Measurements from ENCODE around the gene GPR171. TPM values are rescaled to one million over a fixed set of nuclear protein-coding genes. Genes with fewer than 3 reads are reported as not detected.
"Not testable (repeated sequence)": the region's sequence is repeated elsewhere in the genome, so short reads cannot be mapped to it uniquely, and the experiment has no call there.

Gene GPR171
- total RNA-seq, 1 experiment from 2014 or later: not detected

DNA sequence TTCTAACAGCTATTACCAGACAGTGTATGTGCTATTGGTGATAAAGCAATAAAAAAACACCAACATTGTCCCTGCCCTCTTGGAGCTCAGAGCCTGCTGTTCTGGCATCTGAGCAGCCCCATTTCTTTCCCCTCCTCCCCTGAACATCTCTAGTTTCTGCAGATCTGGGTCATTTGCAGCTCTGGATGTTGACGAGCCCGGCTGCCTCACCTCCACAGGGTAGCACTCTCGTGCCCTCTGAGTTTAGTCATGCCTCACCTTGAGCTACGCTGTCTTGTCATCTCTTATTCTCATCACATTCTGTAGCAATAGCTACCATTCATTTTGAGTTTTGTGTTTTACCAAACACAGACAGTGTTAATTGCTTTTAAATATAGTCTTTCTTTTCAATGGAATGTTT, 30.0 kb upstream of the GPR171 start:
- H3K4me3 ChIP-seq (ENCODE audit: low read length): no peak overlapping the region
- H3F3A ChIP-seq (ENCODE audit: low read length, unreplicated experiment): no peaks in the 10 kb centered on the region
- ATAC-seq: no peak
- H3K9me2 ChIP-seq (replicated peaks; ENCODE audit: low read length): no peaks in the 10 kb centered on the region
- no peak overlapping the region for H3K9ac ChIP-seq (ENCODE audit: low read length)
- H3K4me2 ChIP-seq (ENCODE audit: low read length): no peak overlapping the region
- DNase-seq: no peak
- CTCF ChIA-PET: no interaction called here
- H3K79me2 ChIP-seq (ENCODE audit: low read length): no peaks in the 10 kb centered on the region
- intact Hi-C loops (cut with micrococcal nuclease): no loop called here
- no peaks in the 10 kb centered on the region for H3K9me3 ChIP-seq (ENCODE audit: low read length)
- no peaks in the 10 kb centered on the region for H3K36me3 ChIP-seq (ENCODE audit: low read depth, low read length)
- no peak for TF ChIP-seq EZH2phosphoT487 (IDR thresholded peaks at IDR 0.05; ENCODE audit: borderline replicate concordance, low read length)
- no peak for TF ChIP-seq EZH2 (IDR thresholded peaks at IDR 0.05; ENCODE audit: low read length, unreplicated experiment)
- TF ChIP-seq CTCF (conservative IDR thresholded peaks at IDR 0.05; ENCODE audit: low read depth, low read length): no peak
- no peaks in the 10 kb centered on the region for H3K27me3 ChIP-seq (ENCODE audit: low read length)
- peaks cover 10% of the 10 kb centered on the region for H3K4me1 ChIP-seq (ENCODE audit: insufficient read depth, low read length)
- no TSS peak for BruUV-seq (replicated peaks)
- H4K20me1 ChIP-seq (ENCODE audit: low read length): no peaks in the 10 kb centered on the region
- POLR2A ChIA-PET (ENCODE audit: unreplicated experiment): no interaction called here
- no peak overlapping the region for H3K27ac ChIP-seq (ENCODE audit: low read length)
- H2AFZ ChIP-seq (ENCODE audit: low read length): no peak overlapping the region

- H3K4me2 ChIP-seq (ENCODE audit: low read length); H3K27me3 ChIP-seq (ENCODE audit: low read length); H4K20me1 ChIP-seq (ENCODE audit: low read length); H3K4me3 ChIP-seq (ENCODE audit: low read length); DNase-seq; CTCF ChIA-PET; POLR2A ChIA-PET (ENCODE audit: unreplicated experiment); H3K79me2 ChIP-seq (ENCODE audit: low read length); H3K9me3 ChIP-seq (ENCODE audit: low read length); BruUV-seq (replicated peaks); H3K27ac ChIP-seq (ENCODE audit: low read length); H3K36me3 ChIP-seq (ENCODE audit: low read depth, low read length); H3K9ac ChIP-seq (ENCODE audit: low read length); ATAC-seq; H3K9me2 ChIP-seq (replicated peaks; ENCODE audit: low read length); H2AFZ ChIP-seq (ENCODE audit: low read length); H3F3A ChIP-seq (ENCODE audit: low read length, unreplicated experiment); intact Hi-C loops (cut with micrococcal nuclease): not testable (repeated sequence)
- peaks cover 15% of the 10 kb centered on the region for H3K4me1 ChIP-seq (ENCODE audit: insufficient read depth, low read length)
Observed at GRCh38 chr3:151232403-151232802, 29.4 kb upstream of the GPR171 start.

DNA sequence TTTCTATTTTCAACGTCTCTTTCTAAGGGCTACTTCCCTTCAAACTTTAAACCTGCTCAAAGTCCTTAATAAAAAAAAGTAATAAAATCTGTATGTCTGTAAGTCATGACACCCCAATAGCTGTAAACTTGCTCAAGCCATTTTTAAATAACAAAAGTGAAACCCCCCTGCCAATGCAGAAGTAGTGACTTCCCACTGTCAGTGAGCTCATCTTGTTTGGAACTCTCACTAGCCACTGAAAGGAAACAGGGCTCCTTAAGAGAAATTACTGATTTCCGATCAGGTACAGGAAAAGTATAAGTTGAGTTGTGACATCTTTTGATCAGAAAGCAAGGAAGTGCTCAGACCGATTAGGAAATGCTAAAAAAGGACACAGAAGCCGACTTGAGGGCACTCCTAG, 27.6 kb upstream of the GPR171 start:
- TF ChIP-seq CTCF (conservative IDR thresholded peaks at IDR 0.05; ENCODE audit: low read depth, low read length) (no peak), EZH2 (IDR thresholded peaks at IDR 0.05; ENCODE audit: low read length, unreplicated experiment) (no peak), EZH2phosphoT487 (IDR thresholded peaks at IDR 0.05; ENCODE audit: borderline replicate concordance, low read length) (no peak)
- POLR2A ChIA-PET (ENCODE audit: unreplicated experiment): no interaction called here
- DNase-seq: no peak
- no peak overlapping the region for H3K27ac ChIP-seq (ENCODE audit: low read length)
- no peak for ATAC-seq
- BruUV-seq (replicated peaks): no TSS peak
- no peak overlapping the region for H3K4me3 ChIP-seq (ENCODE audit: low read length)
- no peaks in the 10 kb centered on the region for H3K9me2 ChIP-seq (replicated peaks; ENCODE audit: low read length)
- no peaks in the 10 kb centered on the region for H3K79me2 ChIP-seq (ENCODE audit: low read length)
- H4K20me1 ChIP-seq (ENCODE audit: low read length): no peaks in the 10 kb centered on the region
- no peak overlapping the region for H3K4me2 ChIP-seq (ENCODE audit: low read length)
- no peaks in the 10 kb centered on the region for H3F3A ChIP-seq (ENCODE audit: low read length, unreplicated experiment)
- H3K27me3 ChIP-seq (ENCODE audit: low read length): no peaks in the 10 kb centered on the region
- peaks cover 31% of the 10 kb centered on the region for H3K4me1 ChIP-seq (ENCODE audit: insufficient read depth, low read length)
- H3K9me3 ChIP-seq (ENCODE audit: low read length): no peaks in the 10 kb centered on the region
- no peak overlapping the region for H2AFZ ChIP-seq (ENCODE audit: low read length)
- no peaks in the 10 kb centered on the region for H3K36me3 ChIP-seq (ENCODE audit: low read depth, low read length)
- H3K9ac ChIP-seq (ENCODE audit: low read length): no peak overlapping the region
- intact Hi-C loops (cut with micrococcal nuclease): no loop called here
- CTCF ChIA-PET: no interaction called here
